K562 (cell line): ENCODE measurements around the gene ITPRID2.
A peak's percentile ranks its signal among the peaks of the same experiment; 100 is the strongest.

Source experiments
- ATF1 ChIP-seq, 2 experiments: fragments of 450-650 bp in 1 of 2; IDR thresholded peaks; 2 replicates each; pipeline ENCODE4 v1.6.1; 2016; ENCODE audit warnings: missing compliant biosample characterization in 1 of 2, missing genetic modification characterization in 1 of 2
- EHMT2 ChIP-seq: fragments of 450-650 bp; IDR thresholded peaks from 2 replicates; pipeline ENCODE4 v1.6.1; 2018; ENCODE audit warnings: antibody characterized with exemption
- HDAC1 ChIP-seq, 2 experiments: fragments of 450-650 bp; IDR thresholded peaks; 2 replicates each; pipeline ENCODE4 v1.6.1; 2016 to 2017; ENCODE audit warnings: inconsistent platforms in 1 of 2, mild to moderate bottlenecking in 1 of 2, moderate library complexity in 1 of 2
- MBD1 ChIP-seq: fragments of 250-450 bp; sonication (Bioruptor Pico); IDR thresholded peaks from 2 replicates; pipeline ENCODE4 v1.8.0; 2022; ENCODE audit warnings: inconsistent platforms
- POLR2A ChIP-seq: fragments of 450-650 bp; conservative IDR thresholded peaks from 2 replicates; pipeline ENCODE4 v1.6.1; 2016
- RAD21 ChIP-seq, 2 experiments: fragments of 250-450 bp in 1 of 2; fragments of 450-650 bp in 1 of 2; sonication (Bioruptor Pico) in 1 of 2; formaldehyde crosslinking in 1 of 2; IDR thresholded peaks in 1 of 2; conservative IDR thresholded peaks in 1 of 2; 2 replicates each; pipeline versions ENCODE4 v1.4.0 to v1.8.0; 2020 to 2022; ENCODE audit warnings: mild to moderate bottlenecking in 2 of 2, moderate library complexity in 1 of 2
- TAF1 ChIP-seq: IDR thresholded peaks from 2 replicates; pipeline ENCODE4 v1.6.1; 2011; ENCODE audit warnings: mild to moderate bottlenecking, low read length, moderate library complexity; ENCODE audit not compliant: insufficient read depth, control insufficient read depth, severe bottlenecking; ENCODE audit errors: extremely low read depth
- ZNF551 ChIP-seq: fragments of 250-450 bp; sonication (Bioruptor Pico); IDR thresholded peaks from 2 replicates; pipeline ENCODE4 v1.5.0; 2021; ENCODE audit warnings: mild to moderate bottlenecking, moderate library complexity

GRCh38 chr2:181953881-181954537 is 62.5 kb downstream of the ITPRID2 start:
- TF ChIP-seq HDAC1 (IDR thresholded peaks at IDR 0.05) (0 out of 4 replicates have a peak, but pooled peaks of 1 of the 2 experiments have one; percentile 31), EHMT2 (no peak), TAF1 (no peak), RAD21 (CRISPR knock-in tag; conservative IDR thresholded peaks at IDR 0.05 in 1 of 2, IDR thresholded peaks at IDR 0.05 in 1 of 2) (peak; percentile 37 to 60), ATF1 (CRISPR knock-in tag; IDR thresholded peaks at IDR 0.05) (no peak), ATF1 (tag; IDR thresholded peaks at IDR 0.05) (no peak), POLR2A (no peak), MBD1 (CRISPR knock-in tag) (no peak), ZNF551 (CRISPR knock-in tag) (no peak)
